HG03135 (cell line): ENCODE data around the gene AGAP1.

Source experiments
- ATAC-seq: cut with Tn5 transposase; IDR thresholded peaks from one replicate; pipeline ENCODE4 v1.9.1; 2021; ENCODE audit warnings: mild to moderate bottlenecking, moderate library complexity; ENCODE audit not compliant: unreplicated experiment

Gene AGAP1

DNA sequence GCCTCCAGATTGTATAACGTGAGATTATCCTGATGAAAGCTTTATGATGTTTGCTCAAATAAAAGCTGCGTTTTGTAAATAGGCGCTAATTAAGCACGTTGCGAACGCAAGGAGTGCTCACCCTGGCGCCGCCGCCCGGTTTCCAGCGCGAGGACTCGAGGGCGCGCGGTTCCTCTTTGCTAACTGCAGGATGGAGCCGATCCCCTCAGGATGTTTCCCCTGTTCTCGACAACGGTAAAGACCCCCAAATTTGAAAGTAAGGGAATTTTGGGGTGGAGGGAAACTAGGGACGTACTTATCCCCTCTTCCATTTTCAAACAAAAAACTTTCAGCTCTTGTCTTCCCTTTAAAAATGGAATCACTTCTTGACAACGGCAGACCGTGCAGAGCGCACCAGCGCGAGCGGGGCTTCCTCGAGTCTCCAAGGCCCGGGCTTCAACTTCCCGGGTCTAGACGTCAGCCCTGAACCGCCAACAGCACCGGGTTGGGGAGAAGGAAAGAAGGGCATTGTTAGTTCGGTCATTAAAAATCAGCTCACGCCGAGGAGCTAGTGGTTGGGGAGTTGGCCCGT lies 675.4 kb downstream of the AGAP1 start:
- no peak for ATAC-seq

DNA sequence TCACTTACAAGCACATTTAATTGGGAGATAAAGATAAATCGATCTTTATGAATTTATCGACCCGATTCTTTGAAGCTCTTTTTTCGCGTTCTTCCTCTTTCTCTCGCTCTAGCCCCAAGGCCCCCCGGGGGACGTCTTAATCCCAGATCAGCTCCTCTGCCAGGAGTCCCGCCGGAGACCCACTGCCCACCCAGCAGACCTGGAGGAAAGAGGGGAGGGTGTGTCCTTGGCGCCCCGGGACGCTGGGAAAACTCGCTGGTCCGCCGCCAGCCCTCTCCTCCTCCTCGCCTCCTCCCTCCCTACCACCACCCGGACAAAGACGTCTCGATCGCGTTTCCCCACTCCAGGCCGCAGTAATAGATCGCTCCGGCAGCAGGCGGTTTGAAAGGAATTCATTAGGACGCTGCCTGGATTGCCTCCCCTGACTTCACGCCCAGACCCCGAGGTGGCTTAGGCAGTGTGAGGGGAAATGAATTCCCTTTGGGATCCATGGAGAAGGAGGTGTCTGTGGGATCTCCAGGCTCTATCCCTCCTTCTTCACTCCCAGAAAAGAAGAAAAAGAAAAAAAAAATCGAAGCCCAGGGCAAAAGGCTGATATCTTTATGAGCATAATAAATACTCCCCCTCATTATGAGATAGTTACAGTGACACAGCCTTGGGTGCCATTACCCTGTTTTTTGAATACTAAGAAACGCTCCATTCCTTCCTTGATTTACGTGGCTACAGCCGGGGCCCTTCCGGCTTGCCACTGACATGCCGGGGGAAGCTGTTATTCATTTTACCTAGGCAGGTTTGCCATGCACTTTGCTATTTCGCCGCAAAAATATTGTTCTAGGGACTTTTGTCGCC lies 676.1 kb downstream of the AGAP1 start:
- ATAC-seq: no peak

DNA sequence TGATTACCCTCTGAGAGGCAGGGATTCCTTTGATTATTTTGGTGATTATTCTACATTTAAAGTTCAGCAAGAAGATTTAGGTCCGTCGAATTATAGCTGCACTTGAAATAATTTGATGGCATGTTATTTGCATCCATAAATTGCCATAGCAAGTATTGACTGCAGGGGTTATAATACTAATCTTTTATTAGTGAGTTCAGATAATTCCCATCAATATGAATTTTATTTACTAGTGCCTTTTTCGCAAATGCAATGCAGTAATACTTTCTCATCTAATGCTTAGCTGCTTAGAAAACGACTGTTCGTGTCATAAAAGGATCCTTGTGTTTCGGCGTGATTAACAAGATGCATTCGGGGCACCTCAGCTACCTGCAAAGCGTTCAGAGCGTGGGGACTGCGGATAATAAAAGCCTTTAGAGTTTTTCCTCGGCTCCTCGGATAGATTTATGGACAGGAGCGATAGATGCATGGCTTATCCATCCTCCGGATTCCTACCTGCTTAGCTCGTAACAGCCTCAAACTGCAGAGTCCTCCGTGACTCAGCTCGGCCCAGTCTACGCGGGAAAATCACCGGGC lies 676.8 kb downstream of the AGAP1 start:
- no peak for ATAC-seq

DNA sequence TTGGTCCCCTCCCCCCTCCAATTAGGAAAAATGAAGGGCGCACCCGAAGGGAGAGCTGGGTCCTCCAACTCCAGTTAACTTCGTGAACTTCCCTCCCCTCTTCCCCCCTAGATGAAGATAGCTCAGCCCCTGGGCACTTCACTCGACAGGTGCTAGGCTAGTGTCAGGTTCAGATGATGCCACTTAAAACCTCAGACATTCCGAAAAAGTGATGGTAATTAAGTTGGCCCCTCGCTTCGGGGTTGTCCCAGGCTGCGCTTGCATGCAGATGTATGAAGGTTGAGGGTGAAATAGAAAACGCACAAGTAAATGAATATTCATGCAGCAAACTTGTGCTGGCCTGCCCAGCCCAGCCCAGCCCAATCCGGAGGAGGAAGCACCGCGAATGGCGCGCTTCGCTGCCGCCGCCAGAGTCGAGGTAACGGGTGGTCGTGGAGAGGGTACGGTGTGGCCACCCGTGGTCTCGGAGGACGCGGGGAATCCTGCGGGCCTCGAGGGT lies 677.4 kb downstream of the AGAP1 start:
- ATAC-seq: no peak

DNA sequence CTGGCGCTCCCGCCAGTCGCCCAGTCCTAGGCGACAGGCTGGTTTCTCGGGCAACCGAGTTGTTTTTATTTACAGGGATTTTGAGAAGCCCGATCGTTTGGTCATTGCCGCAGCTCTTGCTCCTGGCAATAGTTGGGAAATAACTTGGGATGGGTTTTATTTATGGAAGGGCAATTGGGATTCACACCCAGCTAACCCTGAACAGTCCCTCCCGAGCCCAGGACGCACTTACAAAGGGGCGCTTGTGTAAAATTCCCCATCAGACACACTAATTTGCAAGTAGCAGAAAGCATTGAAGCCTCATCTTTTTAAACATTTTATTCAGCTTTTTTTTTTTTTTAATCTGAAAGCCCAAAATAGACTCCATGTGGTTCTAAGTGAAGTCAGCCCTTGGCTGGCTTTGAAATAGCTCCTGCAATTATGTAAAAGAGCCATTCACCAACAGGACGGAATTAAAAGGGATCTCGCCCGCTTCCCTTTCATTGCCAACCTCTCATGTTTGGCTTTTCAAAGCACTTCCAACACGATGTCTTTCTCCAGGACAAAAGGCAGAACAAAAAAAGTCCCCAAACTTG lies 677.9 kb downstream of the AGAP1 start:
- no peak for ATAC-seq

DNA sequence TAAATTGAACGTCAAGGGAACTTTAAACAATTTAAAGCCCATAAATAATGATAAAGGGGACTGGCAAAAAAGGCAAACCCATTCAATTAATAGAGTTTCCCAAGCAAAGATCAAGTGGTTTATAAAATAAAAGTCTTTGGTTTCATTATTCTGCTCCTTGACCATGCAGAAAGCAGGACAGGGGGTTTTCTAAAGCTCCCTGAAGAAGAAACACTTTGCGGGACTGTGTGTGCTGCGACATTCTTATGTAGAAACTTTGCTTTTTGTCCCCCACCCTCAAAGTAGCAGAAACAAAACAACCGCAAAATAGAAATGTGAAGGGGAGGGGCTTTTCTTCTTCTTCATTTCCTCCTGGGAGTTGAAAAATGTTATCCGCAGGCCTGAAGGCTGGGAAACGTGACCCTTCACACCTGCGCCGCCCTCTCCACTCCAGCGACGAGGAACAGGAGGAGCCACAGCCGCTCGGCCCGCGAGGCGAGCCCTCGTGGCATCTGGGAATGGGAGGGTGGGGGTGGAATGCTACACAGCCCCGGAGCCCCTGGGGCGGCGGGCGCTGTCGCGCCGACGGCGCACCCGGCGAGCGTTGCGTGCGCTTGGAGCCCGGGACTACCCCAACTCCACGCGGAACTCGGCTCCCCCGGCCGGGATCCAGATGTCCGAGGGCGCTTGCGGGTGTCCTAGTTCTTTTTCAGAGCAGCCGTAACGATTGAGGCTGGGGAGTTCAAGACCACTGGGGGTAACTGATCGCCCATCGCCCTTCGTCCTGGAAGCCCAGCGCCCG lies 678.6 kb downstream of the AGAP1 start:
- no peak for ATAC-seq

DNA sequence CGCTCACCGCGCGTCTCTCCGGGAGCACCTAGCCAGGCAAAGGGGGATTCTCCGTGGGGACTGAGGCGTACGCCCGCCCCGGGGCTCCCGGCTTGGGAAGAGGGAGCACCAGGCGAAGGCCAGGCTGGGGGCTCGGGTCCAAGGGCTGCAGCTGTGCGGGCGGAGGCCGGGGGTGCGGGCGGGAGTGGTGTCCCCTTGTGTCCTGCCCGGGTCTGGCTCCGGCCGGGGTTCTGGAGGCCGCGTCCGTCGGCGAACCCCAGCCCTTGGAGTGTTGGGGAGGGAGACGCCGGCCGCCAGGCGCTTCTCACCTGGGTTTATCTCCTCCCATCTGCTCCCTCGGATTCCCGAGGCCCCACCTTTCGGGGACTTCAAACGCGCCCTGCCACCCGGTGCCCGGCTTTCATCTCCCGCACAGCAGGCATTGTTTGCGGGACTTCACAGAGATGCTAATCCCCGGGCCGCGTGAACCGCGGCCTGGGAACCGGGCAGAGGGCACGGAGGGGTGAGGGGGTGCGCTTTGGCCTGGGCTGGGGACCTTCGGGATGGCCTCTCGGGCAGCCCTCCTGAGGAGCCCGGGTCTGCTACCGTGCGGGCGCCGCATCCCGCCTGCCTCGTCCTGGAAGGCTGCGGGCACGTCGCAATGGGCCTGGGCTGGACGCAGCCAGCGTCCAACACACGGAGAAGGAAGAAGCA lies 679.3 kb downstream of the AGAP1 start:
- ATAC-seq: no peak

DNA sequence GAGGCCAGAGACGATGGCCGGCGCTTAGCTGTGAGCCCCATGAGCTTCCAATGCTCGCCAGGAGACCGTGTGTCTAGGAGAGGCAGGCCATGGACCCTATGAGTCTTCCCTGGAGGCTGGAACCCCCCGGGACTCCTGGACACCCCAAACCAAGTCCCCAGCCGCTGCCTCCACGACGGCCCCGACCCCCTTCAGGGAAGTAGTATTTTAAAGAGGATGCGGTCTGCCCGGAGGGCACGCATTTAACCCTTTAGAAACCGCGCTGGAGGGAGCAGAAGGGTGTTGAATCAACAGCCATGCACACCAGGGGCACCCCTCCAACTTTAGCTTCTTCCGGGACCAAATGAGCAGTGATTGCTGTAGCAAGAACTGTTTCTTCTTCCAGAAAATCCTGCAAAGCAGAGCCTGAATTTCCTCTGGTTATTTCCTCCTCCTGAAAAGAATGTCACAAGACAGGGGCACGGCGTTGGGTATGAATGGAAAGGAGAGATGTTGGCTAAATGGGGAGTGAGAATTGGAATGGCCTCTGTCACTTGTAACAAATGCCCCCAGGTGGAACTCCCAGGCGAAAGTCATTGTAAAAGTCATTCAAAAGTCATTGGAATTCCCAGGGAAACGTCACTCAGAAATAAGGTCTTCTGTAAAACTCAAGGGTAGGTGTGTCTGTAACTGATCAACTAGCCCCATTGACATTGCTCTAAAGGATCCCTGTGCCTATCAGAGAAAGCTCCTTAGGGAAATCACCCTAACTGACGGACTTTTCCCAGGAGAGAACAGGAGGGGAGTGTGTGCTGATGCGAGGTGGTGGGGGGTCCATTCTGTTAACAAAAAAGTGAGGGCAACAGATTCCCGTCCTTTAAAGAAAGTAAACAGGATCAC lies 680.1 kb downstream of the AGAP1 start:
- ATAC-seq: no peak

DNA sequence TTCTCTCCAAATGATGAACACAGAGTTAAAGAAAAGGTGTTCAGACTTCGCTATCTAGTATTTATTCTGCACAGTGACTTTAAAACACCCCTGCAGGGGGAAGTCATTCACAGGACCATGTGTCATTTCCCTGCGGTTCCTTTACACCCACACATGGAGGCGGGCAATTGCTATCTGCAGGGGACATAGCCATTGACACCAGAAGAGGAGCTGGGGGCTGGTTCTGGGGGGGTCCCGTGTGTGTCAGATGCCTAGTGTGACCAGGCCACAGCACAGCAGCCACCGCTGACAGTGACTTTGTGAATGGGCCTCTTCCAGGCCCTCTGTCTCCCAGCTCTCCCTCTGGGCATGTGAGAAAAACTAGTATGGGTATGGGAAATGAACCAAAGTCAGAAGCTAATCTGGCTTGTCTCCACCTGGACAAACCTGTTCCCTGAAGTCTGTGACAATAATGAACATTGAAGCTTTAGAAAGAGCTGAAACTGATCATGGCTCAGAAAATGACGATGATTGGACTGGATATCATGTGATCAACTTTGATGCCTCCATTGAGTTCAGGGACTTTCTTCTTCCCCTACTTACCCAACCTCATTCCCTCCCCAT lies 681.8 kb downstream of the AGAP1 start:
- ATAC-seq: no peak

DNA sequence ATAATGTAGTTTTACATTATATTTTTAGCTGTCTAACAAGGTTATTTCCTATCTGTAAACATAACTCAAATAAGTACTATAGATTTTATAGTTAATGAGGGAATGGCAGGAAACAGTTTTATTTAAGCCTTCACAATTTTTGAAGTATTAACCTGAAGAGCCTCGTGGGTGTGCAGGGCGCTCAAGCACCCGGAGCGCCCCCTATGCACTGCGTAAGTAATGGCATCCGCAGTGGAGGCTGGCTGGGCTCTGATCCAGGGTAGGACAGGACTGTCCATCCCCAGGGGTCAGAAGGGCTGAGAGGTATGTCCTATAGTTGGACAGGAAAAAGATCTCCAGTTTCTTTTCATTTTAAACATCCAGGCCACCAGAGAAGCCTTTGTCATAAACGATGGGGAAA lies 682.6 kb downstream of the AGAP1 start:
- ATAC-seq: no peak

DNA sequence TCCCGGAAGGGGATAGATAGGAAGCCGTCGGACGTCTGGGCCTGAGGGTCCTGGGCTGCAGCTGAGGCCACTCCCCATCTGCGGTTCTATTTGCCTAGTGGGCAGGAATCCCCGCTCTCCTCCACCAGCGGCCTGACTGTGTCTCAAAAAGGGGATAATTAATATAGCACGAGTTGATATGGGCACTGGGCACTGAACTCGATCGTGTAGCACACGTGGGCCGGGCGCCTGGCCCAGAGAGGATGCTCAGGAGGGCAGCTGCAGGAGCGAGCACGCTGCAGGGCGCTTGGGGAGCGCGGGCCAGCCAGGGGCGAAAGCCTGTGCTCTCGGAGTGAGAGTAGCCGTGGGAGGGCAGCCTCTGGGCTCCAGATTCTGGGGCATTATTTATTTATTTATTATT lies 683.1 kb downstream of the AGAP1 start:
- ATAC-seq: no peak

DNA sequence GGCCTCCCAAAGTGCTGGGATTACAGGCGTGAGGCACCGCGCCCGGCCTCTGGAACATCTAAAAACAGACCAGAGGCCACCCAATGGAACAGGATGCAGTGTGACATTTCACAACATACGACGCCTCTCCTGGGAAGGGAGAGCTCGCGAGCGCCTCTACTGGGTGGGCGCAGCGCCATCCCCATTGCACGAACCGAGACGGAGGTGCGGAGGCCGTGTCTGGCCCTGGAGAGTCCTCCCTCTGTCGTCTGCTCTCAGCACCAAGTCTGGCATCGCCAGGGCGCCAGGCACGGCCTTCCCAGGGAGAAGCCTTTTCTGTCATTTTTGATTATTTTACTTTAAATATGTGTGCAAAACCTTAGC lies 683.7 kb downstream of the AGAP1 start:
- no peak for ATAC-seq

DNA sequence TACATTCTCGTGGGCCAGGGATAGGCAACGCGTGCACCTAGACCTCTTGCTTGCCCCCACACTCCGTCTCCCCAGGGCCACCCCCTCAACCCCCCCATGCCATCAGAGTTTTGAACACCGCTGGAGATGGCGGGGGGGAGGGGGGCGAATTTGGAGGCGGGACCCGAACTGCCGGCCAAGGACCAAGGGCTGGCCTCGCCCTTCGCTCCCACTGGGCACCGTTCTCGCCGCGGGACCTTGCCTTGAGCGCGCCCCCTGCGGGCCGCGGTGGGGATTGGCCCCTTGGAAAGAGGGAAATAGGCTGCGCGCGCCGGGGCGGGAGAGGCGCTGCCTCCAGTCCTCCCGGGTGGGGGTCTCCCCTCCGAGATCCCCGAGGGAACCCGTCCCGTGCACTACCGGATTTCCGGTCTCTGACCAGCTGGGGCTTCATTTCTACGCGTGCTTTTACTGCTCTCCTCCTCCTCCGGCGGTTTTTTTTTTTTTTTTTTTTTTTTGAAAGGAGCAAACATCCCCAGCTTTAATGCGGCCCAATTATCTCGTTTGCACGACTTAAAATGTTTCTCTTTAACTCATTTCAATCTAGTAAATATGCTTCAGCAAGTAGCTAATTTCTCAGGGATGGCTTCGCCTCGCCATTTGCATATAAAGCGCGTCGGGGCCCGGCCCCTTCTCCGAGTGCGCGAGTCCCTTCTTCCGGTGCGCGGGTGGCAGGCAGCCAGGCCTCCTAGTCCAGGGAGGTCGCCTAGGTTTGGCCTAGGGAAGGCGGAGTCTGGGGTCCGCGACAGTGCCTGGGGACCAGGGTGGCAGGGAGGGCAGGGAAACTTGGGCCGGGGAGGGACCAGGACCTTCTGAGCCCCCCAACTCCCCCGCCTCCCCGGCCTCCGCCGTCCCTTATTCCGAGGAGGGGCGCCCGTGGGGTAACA lies 684.4 kb downstream of the AGAP1 start:
- ATAC-seq: no peak

DNA sequence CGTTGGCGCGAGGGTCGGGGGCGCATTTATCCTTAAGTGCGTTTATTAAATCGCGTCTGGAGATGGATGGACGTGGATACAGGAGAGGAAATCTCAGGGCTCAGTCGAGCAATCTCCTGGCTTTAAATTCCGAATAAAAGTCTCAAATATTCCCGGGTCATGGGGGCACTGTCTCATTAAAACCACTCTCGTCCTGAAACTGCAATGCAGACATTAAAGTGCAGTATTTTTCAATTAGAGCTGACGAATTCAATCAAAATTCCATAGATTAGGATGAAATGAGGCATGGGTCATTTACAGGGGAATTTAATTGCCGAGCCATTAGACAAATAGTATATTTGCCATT lies 685.0 kb downstream of the AGAP1 start:
- no peak for ATAC-seq

DNA sequence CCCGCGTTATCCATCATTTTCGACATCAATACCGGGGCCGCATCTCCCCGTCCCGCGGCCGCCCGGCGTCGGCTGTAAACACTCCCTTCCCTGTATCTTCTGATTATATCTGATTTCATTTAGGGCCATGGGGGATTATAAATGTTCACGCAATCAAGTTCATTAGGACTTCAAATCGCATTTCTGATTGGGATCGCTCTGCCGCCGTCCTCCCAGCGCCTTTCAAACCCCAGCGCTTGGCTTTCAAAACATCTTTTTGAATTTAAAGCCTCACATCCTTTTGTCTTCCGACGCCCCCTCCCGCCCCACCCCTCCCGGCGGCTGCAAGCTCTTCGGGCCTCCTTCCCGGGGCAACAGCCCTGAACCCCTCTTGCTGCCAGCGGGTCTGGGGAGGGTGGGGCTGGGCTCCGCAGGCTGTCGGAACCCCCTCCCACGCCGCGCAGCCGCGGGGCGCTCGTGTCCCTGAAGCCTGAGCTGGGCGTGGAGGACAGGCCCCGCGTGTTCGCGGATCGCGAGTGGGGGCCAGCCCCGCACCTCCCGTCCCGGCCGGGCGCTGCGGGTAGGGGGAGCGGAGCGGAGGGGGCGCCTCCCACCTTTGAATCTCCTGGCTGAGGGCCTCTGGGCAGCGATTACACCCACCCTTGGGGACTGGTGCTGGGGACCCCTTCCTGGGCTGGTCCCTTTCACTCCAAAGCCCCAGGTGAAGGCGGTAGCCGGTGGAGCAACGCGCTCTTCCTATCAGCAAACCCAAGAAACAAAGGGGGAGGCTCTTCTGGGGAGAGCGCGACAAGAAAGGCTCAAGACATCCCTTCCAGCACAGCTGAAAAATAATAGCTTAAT lies 685.6 kb downstream of the AGAP1 start:
- ATAC-seq: no peak

DNA sequence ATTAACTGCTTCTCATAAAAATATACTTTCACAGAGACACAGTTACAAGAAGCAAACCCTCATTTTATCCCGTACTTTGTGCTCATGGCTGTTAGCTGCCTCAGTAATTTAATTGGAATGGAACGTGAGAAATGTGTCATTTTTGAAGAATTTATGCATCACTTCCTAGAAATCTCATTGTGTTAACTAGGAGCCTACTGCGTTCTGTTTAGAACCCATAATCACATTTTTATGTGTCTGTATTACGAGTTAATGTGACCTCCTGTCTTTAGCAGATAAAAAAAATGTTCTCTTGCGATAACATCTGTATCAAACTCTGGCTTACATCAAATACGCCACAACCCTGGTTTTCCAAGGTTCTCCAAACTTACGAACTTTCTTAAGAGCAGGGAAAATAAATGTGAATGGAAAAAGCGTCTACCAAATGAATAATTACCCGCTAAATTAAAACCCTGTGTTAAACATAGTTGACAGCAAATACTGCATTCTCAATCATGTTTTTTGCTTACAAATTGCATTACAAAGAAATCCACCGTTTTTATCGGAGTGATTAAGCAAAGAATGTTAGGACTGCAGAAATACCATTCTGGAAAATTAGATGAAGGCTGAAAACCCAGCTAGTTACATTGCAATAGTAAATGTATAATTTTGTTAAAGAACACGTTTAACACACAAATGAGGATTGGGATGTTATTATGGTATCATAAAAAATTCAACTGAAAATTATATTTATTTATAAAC lies 686.4 kb downstream of the AGAP1 start:
- ATAC-seq: no peak
